ENCODE data around the gene IRF9.

IRF9 gene

DNA sequence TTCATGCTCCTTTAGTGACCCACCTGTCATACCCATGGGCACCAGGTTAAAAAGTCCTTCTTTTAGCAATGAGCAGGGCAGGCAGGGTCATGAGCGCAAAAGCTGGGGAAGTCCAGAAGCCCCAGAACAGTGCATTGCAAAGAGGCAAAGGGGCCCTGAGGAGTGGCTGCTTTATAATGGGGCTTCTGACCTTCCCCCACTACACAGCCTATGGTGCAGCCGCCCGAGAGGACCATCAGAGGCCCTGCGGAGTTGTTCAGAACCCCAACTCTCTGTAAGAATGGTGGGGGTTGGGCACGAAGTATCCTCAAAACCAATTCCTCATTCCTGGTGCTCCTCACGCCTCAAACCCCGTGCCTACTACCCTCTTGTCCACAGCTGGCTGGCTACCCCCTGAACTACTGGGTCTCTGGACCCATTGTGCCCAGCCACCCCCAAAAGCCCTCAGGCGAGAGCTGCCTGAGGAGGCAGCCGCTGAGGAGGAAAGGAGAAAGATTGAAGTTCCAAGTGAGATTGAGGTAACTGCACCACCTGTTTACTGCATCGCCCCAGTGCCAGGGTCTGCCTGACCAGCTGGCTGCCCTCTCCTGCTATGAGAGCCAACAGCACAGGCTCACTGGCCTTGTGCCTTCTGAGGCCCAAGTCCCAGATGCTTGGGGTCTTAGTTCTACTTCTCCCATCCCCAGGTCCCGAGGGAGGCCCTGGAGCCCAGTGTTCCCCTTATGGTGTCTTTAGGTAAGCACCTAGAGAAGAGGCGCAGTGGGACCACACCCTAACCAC lies 17.5 kb downstream of the IRF9 start:
- DNase-seq (ENCODE audit: low read depth) = no peak

GRCh38 chr14:24179294-24179960 lies 18.4 kb downstream of the IRF9 start:
- no peak for DNase-seq (ENCODE audit: low read depth)

DNA sequence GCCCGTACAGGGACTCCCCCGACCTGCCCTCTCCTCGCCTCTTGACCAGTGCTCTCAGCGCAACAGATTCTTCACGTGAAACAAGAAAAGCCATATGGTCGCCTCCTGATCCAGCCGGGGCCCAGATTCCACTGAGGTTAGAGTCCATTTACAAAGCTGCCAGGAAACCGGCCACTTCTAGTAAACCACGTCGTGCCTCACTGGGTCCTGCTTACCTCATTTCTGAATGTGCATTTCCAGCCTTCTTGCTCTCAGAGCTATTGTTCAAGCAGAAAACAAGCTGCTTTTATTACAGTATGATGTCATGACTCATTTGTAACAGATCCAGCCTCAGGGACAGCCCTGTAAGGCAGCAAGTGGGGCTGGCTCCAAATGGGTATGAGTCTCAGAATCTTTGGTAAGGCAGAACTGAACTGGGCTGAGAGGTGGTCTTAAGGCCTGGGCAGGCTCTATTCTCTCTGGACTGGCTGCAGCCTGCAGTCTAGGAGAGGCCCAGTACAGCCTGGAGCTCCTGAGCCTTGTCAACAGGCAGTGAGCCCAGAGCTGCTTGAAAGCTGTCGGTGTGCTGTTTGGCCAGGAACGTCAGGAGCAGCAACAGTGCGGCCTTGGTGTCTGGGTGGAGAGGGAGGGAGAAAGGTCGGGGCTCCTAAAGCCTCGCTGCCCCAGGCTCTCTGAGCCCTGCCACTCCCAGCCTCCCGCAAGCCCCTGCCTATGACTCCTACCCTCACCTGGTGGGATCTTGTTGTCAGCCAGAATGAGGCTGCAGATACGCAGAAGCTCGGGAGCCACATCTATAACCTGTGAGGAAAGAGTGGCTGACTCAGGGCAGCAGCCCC lies 19.1 kb downstream of the IRF9 start:
- no peak for DNase-seq (ENCODE audit: low read depth)

- DNase-seq (ENCODE audit: low read depth) = no peak
These were observed 20.5 kb downstream of the IRF9 start for GRCh38 chr14:24181371-24182077.

DNA sequence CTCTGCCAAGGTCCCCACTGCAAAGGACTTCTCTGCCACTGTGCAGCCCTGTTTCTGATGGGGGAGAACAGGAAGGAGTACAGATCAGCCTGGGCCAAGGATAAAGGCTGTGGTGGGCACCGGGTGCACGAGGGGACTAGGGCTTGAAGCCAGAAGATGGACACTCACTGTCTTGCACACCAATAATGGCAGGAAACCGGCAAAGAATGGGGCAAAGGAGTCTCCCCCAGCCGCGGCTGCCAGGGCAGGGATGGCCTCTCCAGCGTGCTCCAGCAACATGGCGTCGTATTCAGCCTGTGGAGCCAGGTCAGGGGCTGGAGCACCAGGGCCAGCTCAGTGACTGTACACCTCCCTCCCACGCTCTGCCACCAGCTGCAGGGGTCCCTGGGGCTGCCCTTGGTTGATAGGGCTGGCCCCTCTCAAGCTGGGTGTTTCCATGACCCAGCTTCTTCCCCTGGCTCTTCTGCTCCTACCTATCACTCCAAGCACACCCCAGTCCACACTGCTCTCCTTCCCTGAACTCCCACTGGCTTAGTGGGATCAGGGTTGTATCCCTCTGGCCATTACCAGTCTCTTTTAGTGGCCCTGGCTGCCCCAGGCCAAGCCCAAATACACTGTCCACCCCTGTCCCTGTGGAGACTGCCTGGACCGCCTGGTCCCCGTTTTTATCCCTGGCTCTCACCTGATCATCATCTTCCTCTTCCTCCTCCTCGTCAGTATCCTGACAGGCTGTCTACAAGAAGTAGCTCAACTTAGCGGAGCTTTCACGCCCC lies 21.2 kb downstream of the IRF9 start:
- no peak for DNase-seq (ENCODE audit: low read depth)

DNA sequence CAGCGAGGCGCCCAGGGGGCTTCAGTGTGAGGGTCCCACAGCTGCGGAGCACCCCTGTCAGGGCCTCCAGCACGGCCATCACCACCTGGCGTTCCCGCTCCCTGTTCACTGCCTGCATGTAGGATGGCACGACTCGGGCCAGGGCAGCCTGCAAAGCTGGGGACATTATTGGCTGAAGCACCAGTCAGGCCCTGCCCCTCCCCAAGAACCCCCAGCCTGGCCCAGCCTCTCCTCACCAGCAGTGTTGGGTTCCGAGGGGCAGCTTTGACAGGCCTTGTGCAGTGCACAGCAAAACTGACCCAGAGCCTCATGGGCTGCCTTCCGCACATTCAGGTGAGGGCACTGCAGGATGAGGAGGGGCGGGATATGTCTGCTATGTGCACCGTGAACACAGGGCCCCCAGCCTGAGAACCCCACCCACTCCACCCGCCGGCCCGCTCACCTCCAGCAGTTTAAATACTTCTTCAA lies 22.0 kb downstream of the IRF9 start:
- DNase-seq (ENCODE audit: low read depth) = no peak

DNA sequence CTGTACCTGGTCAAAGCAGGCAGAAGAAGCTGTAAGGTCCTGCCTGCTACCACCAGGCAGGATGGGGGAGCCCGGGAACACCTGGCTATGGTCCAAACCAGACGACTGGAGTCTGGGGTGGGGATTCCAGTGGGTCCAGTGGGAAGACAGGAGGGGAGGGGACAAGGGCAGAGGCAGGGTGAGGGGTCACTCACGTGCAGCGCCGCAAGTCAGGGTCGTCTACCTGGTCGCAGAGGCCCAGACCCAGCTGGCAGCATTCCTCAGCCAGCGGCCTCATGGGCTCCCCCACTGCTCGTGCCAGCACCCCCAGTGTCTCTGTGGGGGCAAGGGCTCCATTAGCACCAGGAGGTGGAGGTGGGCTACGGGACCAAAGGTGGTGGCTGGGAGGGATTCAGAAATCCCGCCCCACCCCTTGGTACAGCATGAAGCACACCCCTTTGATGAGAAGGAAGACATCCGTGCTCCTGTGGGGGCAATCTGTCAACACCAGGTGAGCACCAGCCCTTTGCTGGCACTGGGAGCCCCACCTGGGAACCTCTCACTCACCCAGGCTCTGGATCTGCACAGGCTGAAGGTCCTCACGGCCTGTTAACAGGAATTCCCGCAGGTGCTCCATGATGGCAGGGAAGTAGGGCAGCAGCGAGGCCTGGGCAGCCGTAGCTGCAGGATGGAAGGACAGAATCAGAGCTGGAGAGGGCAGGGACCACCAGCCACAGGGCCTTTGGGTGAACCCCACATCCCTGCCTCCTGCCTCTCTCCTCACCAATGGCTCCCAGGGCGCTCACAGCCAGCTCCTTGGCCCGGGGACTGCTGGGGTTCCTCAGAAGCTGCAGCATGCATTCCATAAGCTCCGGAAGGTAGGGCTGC lies 23.3 kb downstream of the IRF9 start:
- no peak for DNase-seq (ENCODE audit: low read depth)

- DNase-seq (ENCODE audit: low read depth) = no peak
These were observed 24.0 kb downstream of the IRF9 start for GRCh38 chr14:24185026-24185425.

- no peak for DNase-seq (ENCODE audit: low read depth)
These were observed 24.7 kb downstream of the IRF9 start for GRCh38 chr14:24185741-24186140.

- DNase-seq (ENCODE audit: low read depth) = no peak
These were observed 25.9 kb downstream of the IRF9 start for GRCh38 chr14:24186831-24187538.

DNA sequence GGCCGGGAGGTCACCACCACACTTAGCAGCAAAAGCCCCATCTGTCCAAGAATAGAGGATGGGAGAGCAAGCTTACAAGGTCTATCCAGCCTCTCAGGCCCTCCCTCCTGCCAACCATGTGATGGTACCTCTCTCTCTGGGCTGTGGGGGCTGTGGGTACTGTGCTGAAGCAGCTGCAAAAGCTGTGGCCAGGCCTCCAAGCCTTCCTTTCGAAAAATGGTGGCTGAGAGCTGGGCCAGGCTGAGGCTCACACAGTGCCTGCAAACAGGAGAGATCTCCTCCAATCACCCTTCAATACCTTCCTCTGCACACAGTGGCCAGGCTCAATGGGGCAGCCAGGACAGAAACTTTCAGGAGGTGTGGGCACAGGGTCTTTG lies 26.5 kb downstream of the IRF9 start:
- no peak for DNase-seq (ENCODE audit: low read depth)

DNA sequence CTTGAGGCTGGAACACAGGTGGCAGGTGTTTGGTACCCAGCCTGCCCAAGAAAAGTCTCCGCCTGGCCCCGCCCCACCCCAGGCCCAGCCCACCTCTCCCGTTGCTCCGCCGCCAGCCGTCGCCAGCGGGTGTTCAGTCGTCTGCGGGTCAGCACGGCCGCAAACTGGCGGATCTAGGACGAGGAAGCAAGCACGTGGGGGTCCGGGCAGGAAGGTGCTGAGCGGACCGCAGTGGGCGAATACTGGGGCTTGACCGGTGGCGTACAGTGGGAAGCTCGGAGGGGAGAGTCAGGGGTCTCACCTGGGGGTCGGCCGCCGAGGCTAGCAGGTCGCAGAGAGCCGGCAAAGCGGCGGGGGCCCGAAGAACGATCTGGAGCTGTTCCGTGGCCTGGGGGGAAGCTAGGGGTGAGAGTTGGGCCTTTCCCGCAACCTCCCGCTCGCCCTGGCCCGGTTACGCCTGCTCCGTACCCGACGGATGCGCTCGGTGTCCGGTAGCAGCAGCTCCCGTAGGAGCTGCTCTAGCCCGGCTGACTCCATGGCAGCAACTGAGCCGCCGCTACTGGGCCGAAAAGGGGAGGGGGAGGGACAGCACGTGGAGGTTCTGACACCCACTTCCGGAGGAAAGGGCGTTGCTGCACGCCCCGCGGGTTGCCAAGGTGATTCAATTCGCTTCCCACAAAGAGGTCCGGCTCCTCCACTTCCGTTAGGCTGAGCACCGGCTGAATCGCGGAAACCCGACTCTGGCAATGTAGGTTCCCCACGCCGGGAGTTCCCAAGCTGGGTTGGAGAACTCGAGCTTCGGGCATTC lies 27.4 kb downstream of the IRF9 start, which contains the start of gene IPO4:
Gene IPO4 (minus strand): TSS at position 566 of the 808 bp plus-strand sequence. CDS start 29 bp downstream, at position 537.
- DNase-seq (ENCODE audit: low read depth) = peak; percentile 95

DNA sequence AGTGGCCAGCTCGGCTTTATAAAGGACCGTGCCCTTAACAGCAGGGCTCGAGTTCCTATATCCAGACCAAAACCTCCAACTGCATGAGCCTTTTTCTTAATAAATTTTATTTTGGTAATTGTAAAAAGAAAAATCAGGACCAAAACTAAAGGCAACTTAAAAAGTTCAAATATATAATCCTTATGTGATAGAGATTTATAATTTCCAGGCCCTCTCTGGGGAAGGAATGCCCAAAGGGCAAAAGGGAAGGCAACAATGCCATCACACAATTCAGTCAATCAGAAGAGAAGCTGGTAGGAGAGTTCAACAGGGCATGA lies 28.0 kb downstream of the IRF9 start:
- no peak for DNase-seq (ENCODE audit: low read depth)

- DNase-seq (ENCODE audit: low read depth) = no peak
These were observed 28.4 kb downstream of the IRF9 start for GRCh38 chr14:24189460-24189859.

DNA sequence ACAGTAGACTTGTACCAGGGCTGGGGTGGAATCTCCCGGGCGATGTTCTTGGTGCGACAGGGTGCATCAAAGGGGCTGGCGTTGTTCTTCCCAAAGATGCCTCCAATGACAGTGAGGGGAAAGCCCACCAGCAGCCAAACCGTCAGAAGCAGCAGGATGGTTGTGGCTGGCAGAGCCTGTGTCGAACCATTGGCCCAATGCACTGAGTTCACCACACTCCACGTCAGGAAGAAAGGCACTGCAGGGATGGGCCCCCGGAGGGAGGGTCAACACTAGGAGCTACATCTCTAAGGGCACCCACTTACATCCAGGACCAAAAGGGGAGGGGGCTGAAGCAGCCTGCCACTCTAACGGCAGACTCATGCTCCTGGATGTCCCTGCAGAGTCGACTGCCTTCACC lies 29.4 kb downstream of the IRF9 start:
- no peak for DNase-seq (ENCODE audit: low read depth)

- no peak for DNase-seq (ENCODE audit: low read depth)
These were observed 31.9 kb downstream of the IRF9 start for GRCh38 chr14:24192933-24193332.

DNA sequence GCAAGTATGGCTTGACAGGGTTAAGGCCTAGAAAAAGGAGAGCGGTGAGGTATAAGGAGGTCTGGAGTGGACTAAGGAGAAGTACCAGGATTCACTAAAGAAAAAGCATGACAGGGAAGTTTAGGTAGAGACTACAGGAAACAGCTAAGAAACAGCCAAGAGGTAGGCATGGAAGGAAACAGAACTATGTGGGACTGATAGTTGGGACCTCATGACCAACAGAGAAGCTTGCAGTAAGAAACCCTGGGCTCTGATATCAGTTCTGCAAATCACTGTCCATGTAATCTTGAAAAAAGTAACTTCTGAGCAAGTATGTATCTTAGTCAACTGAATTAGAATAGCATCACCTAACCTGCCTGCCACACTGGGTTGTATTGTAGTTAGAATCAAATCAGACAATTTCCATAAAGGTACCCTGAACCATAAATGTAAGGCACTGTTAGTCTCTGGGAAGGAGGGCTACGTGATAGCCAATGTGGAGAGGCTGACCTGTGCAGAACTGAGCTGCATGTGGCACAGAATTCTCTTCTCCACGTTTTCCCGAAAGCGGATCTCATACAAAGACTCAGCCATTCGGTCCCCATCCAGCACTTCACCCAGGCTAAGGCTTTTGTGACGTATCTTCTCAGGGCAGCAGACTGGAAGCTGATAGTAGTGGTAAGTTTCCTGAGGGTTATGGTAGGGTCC lies 33.3 kb downstream of the IRF9 start:
- no peak for DNase-seq (ENCODE audit: low read depth)

- no peak for DNase-seq (ENCODE audit: low read depth)
These were observed 33.8 kb downstream of the IRF9 start for GRCh38 chr14:24194873-24195185.
